ENCODE results near the gene CGNL1.

GRCh38 chr15:57504599-57504940, 128.3 kb downstream of the CGNL1 start:
- TF ChIP-seq CTCF (tag by site-specific recombination; IDR thresholded peaks at IDR 0.05) (no peak), WT1 (tag by site-specific recombination; IDR thresholded peaks at IDR 0.05) (no peak), ZNF701 (tag by site-specific recombination; IDR thresholded peaks at IDR 0.05) (no peak), ZNF837 (tag by site-specific recombination; IDR thresholded peaks at IDR 0.05) (no peak), ZNF623 (tag by site-specific recombination; IDR thresholded peaks at IDR 0.05) (no peak)
